Measurements from ENCODE around the gene KRTAP9-6.
"Not testable (repeated sequence)": the region's sequence is repeated elsewhere in the genome, so short reads cannot be mapped to it uniquely, and the experiment has no call there.

- TF ChIP-seq, protein P1, sequence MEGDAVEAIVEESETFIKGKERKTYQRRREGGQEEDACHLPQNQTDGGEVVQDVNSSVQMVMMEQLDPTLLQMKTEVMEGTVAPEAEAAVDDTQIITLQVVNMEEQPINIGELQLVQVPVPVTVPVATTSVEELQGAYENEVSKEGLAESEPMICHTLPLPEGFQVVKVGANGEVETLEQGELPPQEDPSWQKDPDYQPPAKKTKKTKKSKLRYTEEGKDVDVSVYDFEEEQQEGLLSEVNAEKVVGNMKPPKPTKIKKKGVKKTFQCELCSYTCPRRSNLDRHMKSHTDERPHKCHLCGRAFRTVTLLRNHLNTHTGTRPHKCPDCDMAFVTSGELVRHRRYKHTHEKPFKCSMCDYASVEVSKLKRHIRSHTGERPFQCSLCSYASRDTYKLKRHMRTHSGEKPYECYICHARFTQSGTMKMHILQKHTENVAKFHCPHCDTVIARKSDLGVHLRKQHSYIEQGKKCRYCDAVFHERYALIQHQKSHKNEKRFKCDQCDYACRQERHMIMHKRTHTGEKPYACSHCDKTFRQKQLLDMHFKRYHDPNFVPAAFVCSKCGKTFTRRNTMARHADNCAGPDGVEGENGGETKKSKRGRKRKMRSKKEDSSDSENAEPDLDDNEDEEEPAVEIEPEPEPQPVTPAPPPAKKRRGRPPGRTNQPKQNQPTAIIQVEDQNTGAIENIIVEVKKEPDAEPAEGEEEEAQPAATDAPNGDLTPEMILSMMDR (IDR thresholded peaks at IDR 0.05; ENCODE audit: extremely low read depth in 1 of 2, insufficient read depth in 1 of 2, low read depth in 1 of 2, low read length in 2 of 2) = not testable (repeated sequence)
- TF ChIP-seq POLR2A (IDR thresholded peaks at IDR 0.05; ENCODE audit: low read depth, low read length); EZH2 (IDR thresholded peaks at IDR 0.05; ENCODE audit: borderline replicate concordance, low read depth, low read length, severe bottlenecking); MYC (IDR thresholded peaks at IDR 0.05; ENCODE audit: low read depth, low read length); MAX (IDR thresholded peaks at IDR 0.05; ENCODE audit: insufficient read depth, insufficient read length): not testable (repeated sequence)
Measured at GRCh38 chr17:41226598-41227095, 38.5 kb upstream of the KRTAP9-6 start, which contains the start of gene KRTAP9-2.

Measured in endothelial cell of umbilical vein (primary cell).